ENCODE data around the gene MEAF6. TPM values are rescaled to one million over a fixed set of nuclear protein-coding genes. Genes with fewer than 3 reads are reported as not detected.
A peak's percentile ranks its signal among the peaks of the same experiment; 100 is the strongest.

Gene MEAF6
- total and polyA plus RNA-seq, 2 donors (not counting 3 experiments of a cell fraction or from before 2014, with no cell fraction given), result 28.0 to 62.5 TPM

DNA sequence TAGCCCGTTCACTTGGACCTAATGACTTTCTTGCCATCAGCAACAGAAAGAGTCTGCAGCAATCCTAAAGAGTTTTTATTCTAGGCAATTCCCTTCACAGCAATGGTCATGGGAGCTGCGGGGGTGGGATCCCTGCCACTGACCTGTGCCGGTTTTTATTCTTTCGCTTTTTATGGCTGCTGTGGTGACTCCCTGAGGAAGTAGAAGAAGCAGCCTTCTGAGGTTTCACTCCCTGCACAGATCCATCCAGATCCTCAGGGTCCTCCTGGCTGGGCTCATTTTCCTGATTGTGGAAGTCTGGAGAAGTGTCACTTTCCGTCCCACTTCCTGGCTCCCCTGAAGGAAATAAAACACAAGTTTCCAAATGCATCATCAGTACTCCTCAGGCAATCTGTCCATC lies 12.9 kb downstream of the MEAF6 start:
- intact Hi-C loops (cut with micrococcal nuclease) (no loop called here), dilution Hi-C loops (cut with MboI; ENCODE audit: extremely low pct_ligation_motif_present, low sequenced_read_pairs) (no loop called here)
- ChIA-PET CTCF (no interaction called here), POLR2A (no interaction called here)
- Histone ChIP-seq H3K4me2 (ENCODE audit: insufficient read depth, low read length) (no peak overlapping the region), H3K36me3 (ENCODE audit: control insufficient read depth in 2 of 2, extremely low read depth in 1 of 2, insufficient read depth in 2 of 2, low read length in 2 of 2) (peaks cover 17% of the 10 kb centered on the region in 2 experiments), H3K27ac (ENCODE audit: insufficient read depth, low read depth, low read length) (no peak overlapping the region), H3K9ac (replicated peaks; ENCODE audit: extremely low read depth, insufficient read depth, low read length) (no peak overlapping the region), H3K9me1 (replicated peaks; ENCODE audit: control insufficient read depth, extremely low read depth, insufficient read depth, low read length) (no peaks in the 10 kb centered on the region), H4K20me1 (replicated peaks; ENCODE audit: control insufficient read depth, extremely low read depth, insufficient read depth, low read length) (no peaks in the 10 kb centered on the region), H3K4me3 (replicated peaks in 1 of 3; ENCODE audit: insufficient read depth in 1 of 3, low read depth in 1 of 3, low read length in 3 of 3) (no peak overlapping the region), H2AFZ (ENCODE audit: low read depth, low read length) (no peak overlapping the region), H3K4me1 (ENCODE audit: control insufficient read depth, extremely low read depth, insufficient read depth, low read length) (peaks cover 9% of the 10 kb centered on the region), H3K79me2 (ENCODE audit: control insufficient read depth, insufficient read depth, low read length) (peaks cover 5% of the 10 kb centered on the region), H3K27me3 (ENCODE audit: control insufficient read depth in 2 of 2, insufficient read depth in 2 of 2, low read length in 2 of 2) (no peaks in the 10 kb centered on the region), H3K9me3 (replicated peaks; ENCODE audit: control insufficient read depth, insufficient read depth, low read length) (no peaks in the 10 kb centered on the region)
- DNase-seq (ENCODE audit: low read depth, low spot score), result no peak
- no TSS peak for BruUV-seq (replicated peaks)
- no peak for FAIRE-seq
- TF ChIP-seq GATA2 (IDR thresholded peaks at IDR 0.05; ENCODE audit: insufficient read depth, insufficient read length, low read depth, low read length) (no peak), MYC (IDR thresholded peaks at IDR 0.05; ENCODE audit: low read depth, low read length) (no peak), POLR2A (IDR thresholded peaks at IDR 0.05; ENCODE audit: low read depth, low read length) (no peak), FOS (IDR thresholded peaks at IDR 0.05; ENCODE audit: borderline replicate concordance, insufficient read depth, low read length) (no peak), JUN (IDR thresholded peaks at IDR 0.05; ENCODE audit: borderline replicate concordance, insufficient read depth, insufficient read length, low read depth) (no peak)

DNA sequence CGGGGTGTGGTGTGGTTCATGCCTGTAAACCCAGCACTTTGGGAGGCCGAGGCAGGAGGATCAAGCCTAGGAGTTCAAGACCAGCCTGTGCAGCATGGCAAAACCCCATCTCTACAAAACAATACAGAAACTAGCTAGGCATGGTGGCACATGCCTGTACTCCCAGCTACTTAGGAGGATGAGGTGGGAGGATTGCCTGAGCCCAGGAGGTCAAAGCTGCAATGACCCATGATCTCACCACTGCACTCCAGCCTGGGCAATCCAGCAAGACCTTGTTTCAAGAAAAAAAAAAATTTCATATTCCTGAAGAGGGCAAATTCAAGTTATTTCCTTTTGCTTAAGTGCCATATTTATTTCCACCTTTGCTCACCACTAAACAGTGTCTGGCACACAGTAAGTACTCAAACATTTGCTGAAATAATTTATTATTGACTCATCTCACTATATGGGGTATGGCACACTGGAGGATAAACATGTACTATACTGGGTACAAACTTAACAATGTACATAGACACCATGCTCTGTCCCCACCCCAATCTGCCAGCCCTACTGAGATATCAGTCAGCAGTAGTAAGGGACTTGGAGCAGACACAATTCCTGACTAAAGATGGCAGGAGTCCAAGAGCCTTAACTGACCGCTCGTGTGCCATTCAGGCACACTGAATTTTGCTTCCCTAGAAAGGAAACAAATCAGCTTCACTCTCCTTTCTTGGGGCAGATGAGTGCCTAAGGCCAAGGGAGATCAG lies 15.5 kb downstream of the MEAF6 start:
- TF ChIP-seq GATA2 (IDR thresholded peaks at IDR 0.05; ENCODE audit: insufficient read depth, insufficient read length, low read depth, low read length) (peak; percentile 22), FOS (IDR thresholded peaks at IDR 0.05; ENCODE audit: borderline replicate concordance, insufficient read depth, low read length) (no peak), POLR2AphosphoS5 (IDR thresholded peaks at IDR 0.05; ENCODE audit: insufficient read depth, low read depth, low read length) (no peak), MAX (IDR thresholded peaks at IDR 0.05; ENCODE audit: insufficient read depth, insufficient read length) (no peak)
- H2AFZ ChIP-seq (ENCODE audit: low read depth, low read length), result no peak overlapping the region
- no peak overlapping the region for H3K9ac ChIP-seq (replicated peaks; ENCODE audit: extremely low read depth, insufficient read depth, low read length)
- DNase-seq (ENCODE audit: low read depth, low spot score) (peak; percentile 78), FAIRE-seq (peak; percentile 67)
- ChIA-PET CTCF (interaction anchor here (1.3 to 6.7 kb wide), 6 partner anchors 10 to 45 kb away, joined by 3 to 52 read pairs (median 7); partner anchors contain the start of gene MEAF6), POLR2A (interaction anchor here (1.2 kb wide), 1 partner anchor 23 kb away, joined by 3 read pairs; no protein-coding TSS in a partner anchor)
- no peak overlapping the region for H3K4me3 ChIP-seq (replicated peaks in 1 of 3; ENCODE audit: insufficient read depth in 1 of 3, low read depth in 1 of 3, low read length in 3 of 3)
- intact Hi-C loops (cut with micrococcal nuclease), result no loop called here
- no TSS peak for BruUV-seq (replicated peaks)
- peaks cover 9% of the 10 kb centered on the region for H3K4me1 ChIP-seq (ENCODE audit: control insufficient read depth, extremely low read depth, insufficient read depth, low read length)
- peak overlapping the region; percentile 2 for H3K27ac ChIP-seq (ENCODE audit: insufficient read depth, low read depth, low read length)
- no peaks in the 10 kb centered on the region for H3K9me1 ChIP-seq (replicated peaks; ENCODE audit: control insufficient read depth, extremely low read depth, insufficient read depth, low read length)
- peaks cover 8% of the 10 kb centered on the region for H3K79me2 ChIP-seq (ENCODE audit: control insufficient read depth, insufficient read depth, low read length)
- no peak overlapping the region for H3K4me2 ChIP-seq (ENCODE audit: insufficient read depth, low read length)
- H3K27me3 ChIP-seq (ENCODE audit: control insufficient read depth in 2 of 2, insufficient read depth in 2 of 2, low read length in 2 of 2), result no peaks in the 10 kb centered on the region
- H3K9me3 ChIP-seq (replicated peaks; ENCODE audit: control insufficient read depth, insufficient read depth, low read length), result no peaks in the 10 kb centered on the region
- no peaks in the 10 kb centered on the region for H4K20me1 ChIP-seq (replicated peaks; ENCODE audit: control insufficient read depth, extremely low read depth, insufficient read depth, low read length)
- dilution Hi-C loops (cut with MboI; ENCODE audit: extremely low pct_ligation_motif_present, low sequenced_read_pairs), result no loop called here
- peaks cover 12 to 22% of the 10 kb centered on the region in 2 experiments for H3K36me3 ChIP-seq (ENCODE audit: control insufficient read depth in 2 of 2, extremely low read depth in 1 of 2, insufficient read depth in 2 of 2, low read length in 2 of 2)

Data from endothelial cell of umbilical vein (primary cell).